NCI-H2029 treated with DMSO at 0.1 percent for 48 hours (cell line): ENCODE data around the gene CLCN6.
A peak's percentile ranks its signal among the peaks of the same experiment; 100 is the strongest.
"Not testable (repeated sequence)": the region's sequence is repeated elsewhere in the genome, so short reads cannot be mapped to it uniquely, and the experiment has no call there.

ENCODE experiments used
- DNase-seq: peaks from one replicate; lab custom pipeline; 2025; lab: John Stamatoyannopoulos, UW

The CLCN6 gene

GRCh38 chr1:11795238-11795890, 10.6 kb upstream of the CLCN6 start:
- DNase-seq: no peak

GRCh38 chr1:11796036-11796828, 9.8 kb upstream of the CLCN6 start:
- no peak for DNase-seq

- DNase-seq: no peak
Measured at GRCh38 chr1:11797525-11798216, 8.3 kb upstream of the CLCN6 start.

GRCh38 chr1:11799099-11799498, 6.9 kb upstream of the CLCN6 start:
- DNase-seq: no peak

GRCh38 chr1:11799896-11800295, 6.1 kb upstream of the CLCN6 start:
- DNase-seq: no peak

- no peak for DNase-seq
Measured at GRCh38 chr1:11800391-11800755, 5.6 kb upstream of the CLCN6 start.

DNA sequence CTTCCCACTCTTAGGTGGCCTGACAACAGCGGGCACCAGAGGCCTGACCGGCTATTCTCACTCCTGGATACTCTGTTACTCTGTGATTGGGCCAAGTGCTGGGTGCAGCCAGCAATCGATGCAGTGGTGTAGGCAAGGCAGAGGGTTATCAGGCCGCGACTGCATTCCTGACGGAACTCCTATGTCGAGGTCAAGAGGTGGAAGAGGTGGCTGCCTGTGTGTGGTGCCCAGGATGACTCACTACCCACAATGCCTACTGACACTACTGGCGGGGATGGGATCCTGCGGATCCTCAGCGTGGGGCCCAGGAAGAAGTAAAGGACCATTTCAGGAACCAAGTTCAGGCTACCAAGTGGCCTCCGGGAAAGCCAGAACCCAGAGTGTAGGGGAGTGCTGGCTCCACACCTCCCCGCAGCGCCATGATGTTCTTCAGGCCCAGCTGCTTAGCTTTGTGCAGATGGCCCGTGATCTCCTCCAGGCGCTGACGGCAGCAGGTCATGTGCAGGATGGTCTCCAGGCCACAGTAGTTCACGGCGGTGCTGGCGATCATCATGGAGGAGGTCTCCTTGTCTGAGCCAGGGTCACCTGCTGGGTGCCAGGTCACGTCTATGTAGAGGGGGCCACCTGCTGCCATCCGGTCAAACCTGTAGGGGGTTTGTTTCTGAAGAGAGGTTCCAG, 5.1 kb upstream of the CLCN6 start:
- no peak for DNase-seq

DNA sequence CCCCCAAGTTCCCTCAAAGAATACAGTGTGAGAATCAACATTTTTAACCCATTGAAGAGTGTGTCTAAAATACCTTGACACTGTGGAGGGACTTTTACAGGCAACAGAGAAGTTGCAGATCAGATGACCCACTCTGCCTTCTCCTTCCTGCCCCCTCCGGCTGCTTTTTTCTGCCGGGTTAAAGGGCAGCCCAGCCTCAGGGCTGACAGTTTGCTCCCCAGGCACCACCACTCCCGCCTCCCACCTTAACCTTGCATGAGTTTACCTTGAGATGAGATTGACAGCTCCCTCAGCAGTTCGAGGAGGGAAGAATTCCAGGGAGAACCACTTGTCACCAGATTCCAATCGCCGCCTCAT, 3.4 kb upstream of the CLCN6 start:
- DNase-seq: no peak

- peak; percentile 37 for DNase-seq
Measured at GRCh38 chr1:11802973-11803885, 2.8 kb upstream of the CLCN6 start.

- not testable (repeated sequence) for DNase-seq
Measured at GRCh38 chr1:11803924-11804665, 1.9 kb upstream of the CLCN6 start.

DNA sequence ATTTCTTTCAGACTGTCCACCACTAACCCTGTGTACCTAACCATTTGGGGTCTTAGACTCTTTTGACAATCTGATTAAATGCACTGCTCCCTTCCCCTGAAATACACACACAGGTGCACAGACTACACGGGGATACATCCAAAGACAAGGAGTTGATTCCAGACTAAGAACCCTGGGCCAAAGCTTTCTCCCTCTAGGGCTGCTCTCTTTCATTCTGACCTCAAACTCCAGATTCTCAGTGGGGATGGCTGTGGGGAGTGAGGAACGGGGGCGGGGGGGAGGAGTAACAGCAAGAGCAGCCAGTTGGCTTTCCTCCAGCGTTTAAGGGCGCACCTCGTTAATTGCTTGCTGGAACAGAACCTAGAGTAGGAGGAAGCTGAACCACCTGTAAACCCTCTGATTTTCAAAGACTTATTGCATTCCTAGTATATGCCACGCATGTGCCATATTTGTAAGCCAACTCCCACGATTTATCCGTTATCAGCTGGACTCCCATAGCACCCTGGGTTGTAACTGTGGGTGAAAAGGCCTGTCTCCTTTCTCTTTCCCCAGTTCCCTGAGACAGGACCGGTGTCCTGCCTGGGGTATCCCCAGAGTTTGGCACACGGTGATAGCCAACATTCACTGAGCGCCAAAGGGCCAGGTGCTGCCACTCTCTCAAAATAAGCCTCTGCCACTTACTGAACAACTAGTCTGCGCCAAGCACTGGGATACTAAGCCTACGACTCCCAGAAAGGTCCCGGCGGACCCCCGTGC, 1.1 kb upstream of the CLCN6 start:
- no peak for DNase-seq

DNA sequence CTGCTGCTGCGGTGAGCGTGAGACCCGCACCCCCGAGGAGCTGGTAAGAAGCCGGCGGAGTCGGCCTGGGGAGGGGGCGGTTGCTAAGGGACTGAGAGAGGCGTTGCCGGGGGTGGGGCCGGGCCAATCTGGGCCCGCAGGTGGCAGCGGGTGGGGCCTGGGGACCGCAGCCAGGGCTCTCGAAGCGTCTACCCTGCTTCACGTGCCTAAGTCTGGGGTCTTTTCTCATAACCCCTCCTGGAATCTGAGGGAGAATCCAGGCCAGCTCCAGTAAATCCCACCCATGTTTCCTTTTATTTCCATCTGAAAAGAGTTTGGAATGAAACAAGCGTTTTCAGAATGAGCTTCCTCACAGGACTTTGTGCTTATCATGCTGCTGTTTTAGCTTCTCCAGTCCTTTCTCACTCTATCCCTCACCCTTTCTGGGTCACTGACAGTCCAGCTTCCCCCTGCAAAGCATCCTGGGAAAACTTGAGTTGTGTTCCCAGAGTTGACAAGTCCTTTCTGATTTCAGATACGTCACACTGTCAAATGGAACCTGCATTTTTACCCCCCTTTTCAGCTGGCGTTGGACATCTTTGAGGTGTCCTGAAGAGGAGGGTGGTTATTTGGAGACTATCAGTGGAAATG, 431 bp downstream of the CLCN6 start:
- DNase-seq: no peak

GRCh38 chr1:11807133-11807532, 1.1 kb downstream of the CLCN6 start:
- no peak for DNase-seq

DNA sequence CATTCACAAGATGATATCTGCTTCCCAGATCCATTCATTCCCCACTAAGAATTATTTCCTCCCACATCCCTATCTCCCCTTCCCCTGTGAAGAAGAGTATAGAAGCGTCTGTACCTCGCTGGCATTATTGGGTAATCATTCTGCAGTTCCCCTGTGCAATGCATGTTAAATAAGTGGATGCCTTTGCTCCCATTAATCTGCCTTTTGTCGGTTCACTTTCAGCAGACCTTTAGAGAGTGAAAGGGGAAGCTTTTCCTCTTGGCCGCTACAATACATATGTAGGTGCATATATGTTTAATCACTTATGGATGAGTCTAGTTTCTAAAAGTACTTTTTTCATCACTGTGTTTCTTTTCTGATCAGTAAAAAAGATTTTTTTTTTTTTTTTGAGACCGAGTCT, 7.0 kb downstream of the CLCN6 start:
- DNase-seq: no peak

DNA sequence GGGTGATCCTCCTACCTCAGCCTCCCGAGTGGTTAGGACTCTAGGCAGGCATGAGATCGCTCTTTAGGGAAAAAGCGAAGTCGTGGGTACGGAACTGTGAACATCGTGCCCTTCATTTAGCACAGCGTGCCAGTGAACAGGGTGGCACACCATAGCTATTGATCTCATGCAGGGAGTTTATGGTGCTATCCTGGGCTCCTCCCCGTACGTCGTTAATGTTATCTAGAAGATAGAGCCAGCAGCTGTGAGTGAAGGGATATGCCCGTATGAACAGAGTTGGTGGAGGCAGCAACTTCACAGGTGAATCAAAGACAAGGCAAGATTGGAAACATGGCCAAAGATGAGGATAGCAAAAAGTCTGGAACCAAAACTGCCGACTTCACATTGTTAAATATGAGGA, 11.2 kb downstream of the CLCN6 start:
- no peak for DNase-seq

GRCh38 chr1:11822091-11822490, 16.1 kb downstream of the CLCN6 start:
- no peak for DNase-seq

GRCh38 chr1:11823366-11824137, 17.6 kb downstream of the CLCN6 start:
- DNase-seq: no peak

DNA sequence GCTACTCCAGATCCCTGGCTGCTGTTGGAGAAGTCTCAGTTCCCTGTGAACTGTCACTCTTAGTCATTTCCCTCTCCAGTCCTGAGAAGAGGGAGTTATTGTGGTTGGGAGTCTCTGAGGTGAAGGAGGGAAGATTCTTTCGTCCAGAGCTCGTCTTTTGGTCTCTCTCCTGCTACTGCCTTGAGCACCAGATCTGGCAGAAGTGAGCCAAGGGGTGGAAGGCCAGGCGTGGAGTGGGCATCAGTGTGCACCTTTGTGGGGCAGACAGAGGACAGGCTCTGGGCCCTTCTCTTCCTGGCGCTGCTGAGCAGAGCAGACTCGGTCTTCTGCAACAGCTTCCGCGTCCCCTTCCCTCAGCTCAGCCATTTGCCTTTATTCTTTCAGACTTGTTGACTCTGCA, 19.1 kb downstream of the CLCN6 start:
- no peak for DNase-seq

DNA sequence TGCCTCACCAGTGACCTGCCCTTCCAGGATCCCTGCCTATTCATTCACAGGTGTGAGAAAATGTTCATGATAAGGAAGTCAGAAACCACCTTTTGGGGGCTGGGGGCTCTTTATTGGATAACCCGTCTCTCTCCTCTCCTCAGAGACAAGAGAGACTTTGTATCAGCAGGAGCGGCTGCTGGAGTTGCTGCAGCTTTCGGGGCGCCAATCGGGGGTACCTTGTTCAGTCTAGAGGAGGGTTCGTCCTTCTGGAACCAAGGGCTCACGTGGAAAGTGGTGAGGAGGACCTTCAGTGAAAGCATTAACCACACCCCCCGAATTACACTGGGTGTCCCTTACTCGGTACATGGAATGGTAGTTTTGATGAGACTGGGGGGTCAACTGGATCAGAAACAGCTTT, 21.0 kb downstream of the CLCN6 start:
- DNase-seq: no peak
